ENCODE data around the gene ZNF622.

ZNF622 gene

GRCh38 chr5:16430349-16431089, 35.1 kb downstream of the ZNF622 start:
- no peak for DNase-seq (ENCODE audit: low read depth)

GRCh38 chr5:16428359-16428758, 37.2 kb downstream of the ZNF622 start:
- no peak for DNase-seq (ENCODE audit: low read depth)

- no peak for DNase-seq (ENCODE audit: low read depth)
These were observed 38.0 kb downstream of the ZNF622 start for GRCh38 chr5:16427587-16427986.

- DNase-seq (ENCODE audit: low read depth): no peak
These were observed 47.1 kb downstream of the ZNF622 start for GRCh38 chr5:16418471-16418922.

- no peak for DNase-seq (ENCODE audit: low read depth)
These were observed 48.1 kb downstream of the ZNF622 start for GRCh38 chr5:16417398-16418074.

GRCh38 chr5:16414861-16415260, 50.7 kb downstream of the ZNF622 start:
- no peak for DNase-seq (ENCODE audit: low read depth)

GRCh38 chr5:16413166-16413860, 52.3 kb downstream of the ZNF622 start:
- DNase-seq (ENCODE audit: low read depth): no peak

- DNase-seq (ENCODE audit: low read depth): no peak
These were observed 53.0 kb downstream of the ZNF622 start for GRCh38 chr5:16412556-16412955.

GRCh38 chr5:16411741-16412455, 53.7 kb downstream of the ZNF622 start:
- DNase-seq (ENCODE audit: low read depth): no peak

- no peak for DNase-seq (ENCODE audit: low read depth)
These were observed 54.4 kb downstream of the ZNF622 start for GRCh38 chr5:16411235-16411634.

- no peak for DNase-seq (ENCODE audit: low read depth)
These were observed 55.3 kb downstream of the ZNF622 start for GRCh38 chr5:16410338-16410737.

- DNase-seq (ENCODE audit: low read depth): no peak
These were observed 59.0 kb downstream of the ZNF622 start for GRCh38 chr5:16406630-16407029.

GRCh38 chr5:16406023-16406422, 59.6 kb downstream of the ZNF622 start:
- no peak for DNase-seq (ENCODE audit: low read depth)

Data from stimulated activated CD8-positive, alpha-beta memory T cell treated with anti-CD3 and anti-CD28 coated beads, Interleukin-12 subunit alpha, Interleukin-12 subunit beta, amount 100 ng/mL, for 1 hour (primary cell).